NCI-H69 (cell line): Measurements from ENCODE around the gene HIC1.

Source experiments
- DNase-seq: peaks from one replicate; lab custom pipeline; 2025; lab: John Stamatoyannopoulos, UW

The HIC1 gene

DNA sequence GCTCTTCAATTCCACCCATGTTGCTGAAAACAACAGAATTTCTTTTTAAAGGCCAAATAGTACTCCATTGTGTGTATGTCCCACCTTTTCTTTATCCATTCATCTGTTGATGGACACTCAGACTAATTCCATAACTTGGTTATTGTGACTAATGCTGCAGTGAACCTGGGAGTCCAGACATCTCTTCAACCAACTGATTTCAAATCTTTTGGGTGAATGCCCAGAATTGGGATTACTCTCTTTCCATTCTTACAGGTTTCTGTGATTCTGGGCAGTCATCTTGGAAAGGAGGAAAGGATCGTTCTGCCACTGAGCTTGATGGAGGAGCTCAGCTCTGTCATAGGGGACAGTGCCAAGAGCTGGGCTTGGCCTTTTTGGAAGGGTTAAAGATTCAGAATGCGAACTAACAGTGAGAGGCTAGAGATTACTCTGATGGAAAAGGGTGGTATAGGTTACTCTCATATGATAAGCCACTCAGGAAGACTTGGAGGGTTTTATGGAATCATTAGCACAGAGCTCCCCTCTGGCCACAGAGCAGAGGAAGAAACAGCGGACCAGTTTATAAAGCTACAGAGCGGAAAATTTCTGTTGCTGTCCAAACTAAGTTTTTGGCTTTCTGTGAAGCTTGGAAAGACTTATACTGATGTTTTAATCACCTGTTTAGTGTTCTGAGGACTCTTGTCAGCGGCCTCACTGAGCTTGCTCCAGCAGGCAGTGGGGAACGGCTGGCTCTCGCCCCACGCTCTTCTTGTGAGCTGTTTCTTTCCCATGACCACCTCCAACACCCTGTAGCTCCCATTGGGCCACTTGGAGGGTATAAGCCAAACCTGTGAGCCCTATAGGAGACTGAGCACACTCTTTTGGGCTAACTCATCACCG is 48.3 kb downstream of the HIC1 start:
- no peak for DNase-seq

DNA sequence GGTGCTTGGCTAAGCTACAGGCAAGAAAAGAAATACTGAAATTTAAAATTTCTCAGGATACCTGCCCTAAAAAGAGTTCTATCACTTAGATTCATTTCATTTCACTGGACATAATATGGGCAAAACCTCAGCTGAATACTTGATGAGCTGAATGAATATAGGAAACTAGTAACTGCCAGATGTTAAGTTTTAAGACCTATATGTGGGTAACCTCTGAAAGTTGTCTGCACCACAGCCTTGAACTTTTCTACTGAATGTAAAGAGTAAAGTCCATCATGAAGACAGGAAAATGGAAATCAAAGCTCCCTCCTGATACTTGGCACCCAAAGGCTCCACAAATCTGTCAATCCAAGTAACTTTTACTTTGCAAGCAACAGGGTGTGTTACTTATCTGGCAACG is 50.8 kb downstream of the HIC1 start:
- no peak for DNase-seq

DNA sequence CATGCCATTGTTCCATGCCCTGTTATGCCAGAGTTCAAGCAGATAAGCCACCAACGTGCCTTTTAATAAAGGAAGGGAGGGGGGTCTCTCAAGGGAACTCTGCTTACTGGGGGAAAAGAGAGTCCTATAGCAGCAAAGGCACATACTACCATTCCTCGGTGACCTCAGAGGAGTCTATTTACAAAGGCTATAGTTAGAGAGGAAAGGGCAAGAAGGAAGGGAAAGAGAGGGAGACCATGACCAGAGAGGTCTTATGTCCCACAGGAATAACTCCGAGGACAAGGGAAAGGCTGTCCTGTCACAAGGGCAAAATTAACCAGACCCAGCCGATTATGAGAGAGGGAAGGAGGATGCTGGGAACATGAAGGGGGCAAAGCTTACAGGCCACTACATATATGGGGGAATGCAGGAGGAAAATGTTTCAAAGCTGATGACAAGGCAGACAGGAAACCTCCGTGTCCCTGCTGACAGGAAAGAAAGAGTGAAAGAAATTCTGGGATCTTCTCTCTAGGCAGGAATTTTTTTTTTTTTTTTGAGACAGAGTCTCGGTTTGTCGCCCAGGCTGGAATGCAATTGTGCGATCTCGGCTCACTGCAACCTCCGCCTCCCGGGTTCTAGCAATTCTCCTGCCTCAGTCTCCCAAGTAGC is 51.5 kb downstream of the HIC1 start:
- no peak for DNase-seq

DNA sequence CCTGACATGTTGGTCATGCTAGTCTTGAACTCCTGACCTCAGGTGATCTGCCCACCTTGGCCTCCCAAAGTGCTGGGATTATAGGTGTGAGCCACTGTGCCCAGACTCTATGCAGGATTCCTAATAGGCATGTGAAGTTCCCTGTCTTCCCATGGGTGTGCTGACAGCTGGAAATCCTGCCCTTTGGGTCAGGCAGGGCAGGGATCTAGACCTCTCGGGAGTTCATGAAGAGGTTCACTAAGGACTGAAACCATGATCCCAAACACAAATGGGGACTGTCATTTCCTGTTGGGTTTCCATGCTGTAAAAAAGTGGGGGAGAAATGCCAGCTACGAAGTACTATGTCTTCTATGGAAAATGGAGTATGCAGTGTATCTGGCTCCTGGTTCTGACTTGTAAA is 52.1 kb downstream of the HIC1 start:
- no peak for DNase-seq

DNA sequence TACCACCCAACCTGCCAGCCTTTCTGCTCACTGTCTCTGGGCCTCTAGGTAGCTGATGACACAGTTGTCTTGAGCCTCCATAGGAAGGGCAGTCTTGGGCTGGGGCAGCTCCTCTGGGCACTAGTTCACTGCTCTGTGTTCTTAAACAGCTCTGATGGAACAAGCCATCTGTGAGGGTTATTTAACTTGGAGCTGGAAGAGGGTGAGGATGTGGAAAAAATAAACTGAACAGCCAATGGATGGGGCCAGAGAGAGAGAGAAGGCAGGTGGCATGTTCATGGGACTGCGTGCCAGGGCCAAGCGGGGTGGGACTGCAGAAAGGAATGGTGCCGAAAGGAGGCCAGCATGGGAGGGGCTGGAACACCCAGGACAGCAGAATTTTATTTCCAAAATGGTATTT is 52.6 kb downstream of the HIC1 start:
- no peak for DNase-seq

DNA sequence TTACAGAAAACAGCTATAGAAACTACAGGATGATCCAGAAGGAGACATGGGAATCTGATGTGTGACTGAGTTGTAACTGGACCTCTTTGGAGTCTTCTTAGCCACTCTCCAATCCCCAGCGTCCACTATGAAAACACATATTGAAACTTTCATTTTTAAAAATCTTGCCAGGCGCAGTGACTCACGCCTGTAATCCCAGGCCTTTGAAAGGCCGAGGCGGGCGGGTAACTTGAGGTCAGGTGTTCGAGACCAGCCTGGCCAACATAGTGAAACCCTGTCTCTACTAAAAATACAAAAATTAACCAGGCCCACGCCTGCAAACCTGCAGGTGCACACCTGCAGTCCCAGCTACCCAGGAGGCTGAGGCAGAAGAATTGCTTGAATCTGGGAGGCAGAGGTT is 53.3 kb downstream of the HIC1 start:
- DNase-seq: no peak

DNA sequence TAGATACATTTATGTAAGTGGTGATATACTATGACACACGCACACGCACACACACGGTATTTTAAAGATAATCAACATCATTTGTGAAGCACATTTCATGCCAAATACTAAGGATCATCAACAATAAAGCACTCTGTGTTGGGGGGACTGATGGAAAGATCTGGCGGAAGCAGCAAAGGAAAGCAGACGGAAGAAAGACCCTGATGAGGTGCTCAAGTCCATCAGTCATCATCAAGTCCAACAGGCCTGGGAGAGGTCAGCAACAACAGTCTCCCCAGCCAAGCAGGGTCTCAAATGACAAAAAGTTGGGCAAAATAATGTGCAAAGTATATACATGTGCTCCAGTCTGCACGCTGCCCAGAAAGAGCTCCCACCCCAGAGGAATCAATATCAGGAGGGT is 55.5 kb downstream of the HIC1 start:
- no peak for DNase-seq

DNA sequence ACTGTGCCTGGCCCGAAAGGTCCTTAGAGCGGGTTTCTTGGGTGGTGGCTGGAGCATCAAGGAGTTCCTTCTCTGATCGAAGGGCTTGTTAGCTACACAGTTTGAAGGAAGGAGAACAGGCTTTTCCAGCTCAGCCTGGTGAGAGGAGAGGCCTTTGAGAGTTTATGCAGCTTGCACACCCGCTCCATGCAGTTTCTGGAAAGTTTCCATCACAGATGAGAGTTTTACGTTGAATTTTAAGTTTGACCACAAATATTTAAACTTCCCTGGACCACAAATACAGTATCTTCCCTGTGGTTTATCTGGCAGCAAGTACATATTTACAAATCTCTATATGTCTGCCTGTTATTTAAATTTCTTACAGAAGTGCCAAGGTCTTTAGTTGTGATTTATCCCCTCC is 56.8 kb downstream of the HIC1 start:
- DNase-seq: no peak
